K562 (cell line): ENCODE measurements around the gene ADIG.

ENCODE experiments used
- BRCA1 ChIP-seq, 2 experiments: fragments of 450-650 bp in 1 of 2; sonication (generic) in 1 of 2; formaldehyde crosslinking in 1 of 2; IDR thresholded peaks; 2 replicates each; pipeline versions ENCODE4 v1.5.0 to v1.6.1; 2017 to 2020; ENCODE audit warnings: mild to moderate bottlenecking in 1 of 2, missing genetic modification reagents in 1 of 2
- CREM ChIP-seq: IDR thresholded peaks from 2 replicates; pipeline ENCODE4 v1.6.1; 2014; ENCODE audit warnings: antibody characterized with exemption, low read depth
- CTCF ChIP-seq, 3 experiments: IDR thresholded peaks in 2 of 3; conservative IDR thresholded peaks in 1 of 3; 2 replicates each; pipeline ENCODE4 v1.5.1; 2011 to 2012; ENCODE audit warnings: low read length in 3 of 3, mild to moderate bottlenecking in 3 of 3, control low read depth in 2 of 3, improper control_type of control experiment in 1 of 3, inconsistent platforms in 1 of 3, low read depth in 1 of 3, mixed read lengths in 1 of 3, moderate library complexity in 1 of 3; ENCODE audit not compliant: insufficient read depth in 2 of 3
- EZH2 ChIP-seq: IDR thresholded peaks from 2 replicates; pipeline ENCODE4 v1.6.1; 2012; ENCODE audit warnings: low read depth, mild to moderate bottlenecking, inconsistent platforms, low read length, borderline replicate concordance
- HMG20A ChIP-seq: fragments of 450-650 bp; formaldehyde crosslinking; conservative IDR thresholded peaks from 2 replicates; pipeline ENCODE4 v1.4.0; 2020; ENCODE audit warnings: mild to moderate bottlenecking, mixed read lengths
- MAFG ChIP-seq: fragments of 450-650 bp; conservative IDR thresholded peaks from 2 replicates; pipeline ENCODE4 v1.6.1; 2016; ENCODE audit warnings: missing genetic modification characterization, missing compliant biosample characterization
- MXI1 ChIP-seq: IDR thresholded peaks from 2 replicates; pipeline ENCODE4 v1.6.1; 2011; ENCODE audit warnings: low read depth, mild to moderate bottlenecking, improper control_type of control experiment, low read length
- NUFIP1 ChIP-seq: fragments of 450-650 bp; IDR thresholded peaks from 2 replicates; pipeline ENCODE4 v1.6.1; 2018; ENCODE audit not compliant: partially characterized antibody
- RCOR1 ChIP-seq, 2 experiments: IDR thresholded peaks; 2 replicates each; pipeline ENCODE4 v1.6.1; 2012; ENCODE audit warnings: low read depth in 2 of 2, low read length in 2 of 2, borderline replicate concordance in 1 of 2, improper control_type of control experiment in 1 of 2
- SRSF1 ChIP-seq: fragments of 200-400 bp; formaldehyde crosslinking; IDR thresholded peaks from 2 replicates; pipeline ENCODE4 v1.6.1; 2017; ENCODE audit warnings: mild to moderate bottlenecking, low read depth, low read length, moderate library complexity
- ZFX ChIP-seq: sonication (generic); formaldehyde crosslinking; IDR thresholded peaks from 2 replicates; pipeline ENCODE4 v1.8.0; 2022; ENCODE audit warnings: mild to moderate bottlenecking, missing genetic modification reagents, moderate library complexity
- ZNF384 ChIP-seq: IDR thresholded peaks from 2 replicates; pipeline ENCODE4 v1.6.1; 2012; ENCODE audit warnings: low read depth, low read length, improper control_type of control experiment

DNA sequence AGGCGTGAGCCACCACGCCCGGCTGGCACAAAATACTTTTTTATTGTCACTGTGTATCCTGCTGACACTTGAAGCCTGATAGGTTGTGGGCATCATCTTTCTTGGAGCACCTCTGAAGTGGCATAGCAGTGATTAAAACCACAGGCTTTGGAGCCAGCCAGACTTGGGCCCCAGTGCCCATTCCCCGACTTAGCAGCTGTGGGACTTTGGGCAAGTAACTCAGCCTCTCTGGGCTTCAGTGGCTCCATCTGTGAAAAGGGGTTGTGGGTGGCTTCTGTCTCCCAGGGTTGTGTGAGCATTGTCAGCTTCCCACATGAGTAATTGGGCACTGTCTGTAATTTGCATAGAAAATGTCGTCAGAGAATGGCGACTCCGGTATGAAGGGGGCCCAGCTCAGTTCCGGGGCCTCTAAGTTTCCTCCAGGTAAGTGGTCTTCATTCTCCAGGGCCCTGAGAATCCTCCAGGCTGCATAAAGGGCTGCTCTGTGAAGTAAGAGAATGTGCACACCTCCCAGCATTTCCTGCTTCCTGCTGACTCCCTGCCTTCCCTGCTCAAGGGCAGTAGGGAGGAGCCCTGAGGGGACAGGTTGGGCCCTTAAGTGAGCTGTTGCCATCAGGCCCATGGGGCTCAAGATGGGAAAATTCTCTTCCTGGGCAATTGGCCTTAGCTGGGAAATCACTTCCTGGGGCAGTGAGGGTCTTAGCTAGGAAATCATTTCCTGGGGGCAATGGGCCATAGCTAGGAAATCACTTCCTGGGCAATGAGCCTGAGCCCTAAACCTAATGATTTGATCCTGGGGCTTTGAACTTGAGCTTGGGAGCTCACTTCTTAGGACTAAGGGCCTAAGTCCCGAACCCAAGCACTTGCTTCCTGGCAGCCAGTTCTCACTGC is 47.8 kb downstream of the ADIG start:
- TF ChIP-seq BRCA1 (IDR thresholded peaks at IDR 0.05) (no peak), BRCA1 (CRISPR knock-in tag; IDR thresholded peaks at IDR 0.05) (no peak), SRSF1 (no peak), ZFX (no peak), CREM (no peak), MAFG (tag) (no peak), MXI1 (no peak), RCOR1 (IDR thresholded peaks at IDR 0.05; ENCODE audit: borderline replicate concordance in 1 of 2, low read depth in 2 of 2, low read length in 2 of 2) (no peak), NUFIP1 (no peak), CTCF (IDR thresholded peaks at IDR 0.05 in 2 of 3, conservative IDR thresholded peaks at IDR 0.05 in 1 of 3; ENCODE audit: insufficient read depth in 2 of 3, low read depth in 1 of 3, low read length in 3 of 3) (no peak), ZNF384 (no peak), HMG20A (CRISPR knock-in tag) (no peak), EZH2 (no peak)
